Testis (tissue), 2 donors: ENCODE results near the gene LARGE1.
"Not testable (repeated sequence)": the region's sequence is repeated elsewhere in the genome, so short reads cannot be mapped to it uniquely, and the experiment has no call there.

Experiments used
- CTCF ChIP-seq, 3 experiments: fragments of 450-650 bp in 2 of 3; fragments of 200-600 bp in 1 of 3; sonication (generic) in 1 of 3; IDR thresholded peaks; one replicate each; pipeline ENCODE4 v1.5.1; 2016 to 2019; ENCODE audit warnings: antibody characterized with exemption in 3 of 3, mild to moderate bottlenecking in 2 of 3, moderate library complexity in 1 of 3
- POLR2A ChIP-seq: fragments of 450-650 bp; IDR thresholded peaks from one replicate; pipeline ENCODE4 v1.6.1; 2017; ENCODE audit warnings: antibody characterized with exemption, mild to moderate bottlenecking, moderate library complexity

DNA sequence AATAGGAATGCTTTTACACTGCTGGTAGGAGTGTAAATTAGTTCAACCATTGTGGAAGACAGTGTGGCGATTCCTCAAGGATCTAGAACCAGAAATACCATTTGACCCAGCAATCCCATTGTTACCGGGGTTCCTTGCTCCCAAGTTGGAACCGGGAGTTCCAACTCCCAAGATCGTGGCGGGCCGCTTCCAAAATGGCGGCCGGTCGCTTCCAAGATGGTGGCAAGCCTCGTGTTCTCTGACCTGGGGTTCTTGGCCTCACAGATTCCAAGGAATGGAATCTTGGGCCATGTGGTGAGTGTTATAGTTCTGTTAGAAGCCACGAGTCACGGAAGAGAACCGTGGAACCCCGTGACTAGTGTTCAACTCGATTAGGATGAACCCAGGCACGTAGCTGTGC is 62.5 kb downstream of the LARGE1 start:
- not testable (repeated sequence) for TF ChIP-seq CTCF (IDR thresholded peaks at IDR 0.05); POLR2A
